GM18507 (cell line): ENCODE results near the gene RSPO1.
"Not testable (repeated sequence)": the region's sequence is repeated elsewhere in the genome, so short reads cannot be mapped to it uniquely, and the experiment has no call there.

Experiments used
- DNase-seq: peaks from one replicate; pipeline ENCODE4 v3.0.0; 2011; ENCODE audit warnings: low read depth; ENCODE audit not compliant: insufficient read length; ENCODE audit errors: extremely low spot score
- FAIRE-seq: peaks from 2 replicates; lab custom pipeline; 2011; peaks lifted over from hg19 to GRCh38; lab: Jason Lieb, UNC

RSPO1 gene

DNA sequence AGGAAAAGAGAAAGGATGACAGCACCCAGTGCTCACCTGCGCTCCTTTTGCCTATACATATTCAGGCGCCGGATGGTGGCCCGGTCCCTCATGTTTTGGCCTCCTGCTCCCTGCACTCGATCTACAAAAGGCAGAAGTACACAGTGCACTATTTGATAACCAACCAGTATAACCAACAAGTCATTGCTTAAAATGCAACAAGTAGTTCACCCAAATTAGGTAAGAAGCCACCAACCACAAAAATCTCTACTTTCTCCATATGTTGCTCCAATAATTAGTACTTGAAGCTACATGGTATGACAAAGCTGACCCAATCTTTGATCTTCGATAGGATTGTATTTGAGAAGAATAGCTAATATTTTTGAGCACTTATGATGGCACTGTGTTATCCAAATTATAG lies 41.0 kb downstream of the RSPO1 start:
- DNase-seq (no peak), FAIRE-seq (no peak)

DNA sequence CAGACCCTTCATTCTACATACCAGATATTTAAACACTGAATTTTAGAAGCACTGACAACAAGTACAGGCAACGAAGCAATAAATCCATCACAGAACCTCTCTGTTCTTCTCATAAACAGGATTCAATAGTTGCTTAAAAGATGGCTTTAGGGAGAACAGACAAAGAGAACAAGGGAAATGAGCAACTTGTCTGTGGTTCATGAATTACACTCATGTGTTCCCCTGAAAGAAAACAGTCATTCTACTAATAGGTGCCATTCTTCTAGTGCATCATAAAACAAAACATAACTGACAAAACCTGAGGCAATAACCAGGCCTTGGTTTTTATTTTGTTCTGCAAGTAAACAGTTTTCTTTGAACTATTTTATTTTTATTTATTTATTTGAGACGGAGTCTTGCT lies 45.8 kb downstream of the RSPO1 start:
- FAIRE-seq (no peak), DNase-seq (no peak)

DNA sequence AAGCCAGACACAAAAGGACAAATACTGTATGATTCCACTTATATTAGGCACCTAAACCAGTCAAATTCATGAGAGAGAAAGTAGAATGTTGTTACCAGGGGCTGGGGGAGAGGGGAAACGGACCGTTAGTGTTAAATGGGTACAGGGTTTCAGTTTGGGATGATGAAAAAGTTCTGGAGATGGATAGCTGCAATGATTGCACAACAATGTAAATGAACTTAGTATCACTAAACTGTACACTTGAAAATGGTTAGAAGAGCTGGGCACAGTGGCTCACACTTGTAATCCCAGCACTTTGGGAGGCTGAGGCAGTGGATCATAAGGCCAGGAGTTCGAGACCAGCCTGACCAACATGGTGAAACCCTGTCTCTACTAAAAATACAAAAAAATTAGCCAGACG lies 50.1 kb downstream of the RSPO1 start:
- not testable (repeated sequence) for DNase-seq, FAIRE-seq

DNA sequence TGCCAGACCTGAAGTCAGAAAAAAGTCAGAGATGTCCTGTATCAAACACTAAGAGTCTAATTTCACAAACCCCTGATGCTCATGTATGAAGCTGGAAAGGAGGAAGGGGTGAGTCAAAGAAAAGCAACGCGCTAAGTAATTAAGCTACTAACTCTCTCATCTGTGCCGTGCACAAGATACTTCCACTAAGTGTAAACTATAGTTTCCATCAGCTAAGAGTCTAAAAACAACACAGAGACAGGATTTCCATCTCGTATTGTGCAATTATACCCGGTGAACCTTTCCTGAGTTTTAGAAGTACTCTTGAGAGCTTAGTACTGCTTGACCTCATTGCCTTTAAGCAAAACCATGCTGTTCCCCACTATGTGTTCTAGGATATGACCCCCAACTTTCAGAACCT lies 59.0 kb downstream of the RSPO1 start:
- FAIRE-seq (no peak), DNase-seq (no peak)

DNA sequence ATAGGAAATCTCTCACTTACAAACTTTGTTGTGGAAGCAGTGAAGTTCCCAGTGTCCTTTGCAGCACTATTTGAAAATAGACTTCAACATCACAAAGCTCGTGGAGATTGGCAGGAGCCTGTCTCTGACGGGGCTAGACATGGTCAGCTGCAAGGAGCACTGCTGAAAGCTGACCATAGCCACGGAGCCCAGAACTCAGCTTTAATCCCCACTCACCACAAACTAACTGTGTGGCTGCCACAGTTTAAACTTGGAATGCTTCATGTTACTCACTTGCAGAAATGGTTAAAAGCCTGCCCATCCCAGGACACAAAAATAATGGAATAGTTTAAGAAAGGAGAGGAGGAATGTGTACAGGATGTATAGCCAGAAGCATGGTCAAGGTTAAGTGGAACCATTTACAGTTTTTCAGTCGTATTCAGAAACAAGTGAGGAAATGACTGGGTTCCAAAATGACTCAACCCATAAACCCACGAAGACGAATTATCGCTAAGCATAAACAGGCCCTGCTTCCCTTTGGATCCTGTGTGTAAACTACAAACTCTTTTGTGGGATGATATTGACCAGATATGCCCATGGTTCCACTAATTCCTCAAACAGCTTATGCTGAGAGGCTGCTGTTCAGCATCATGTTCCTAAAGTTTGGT lies 59.7 kb downstream of the RSPO1 start:
- no peak for DNase-seq
- peak; percentile 26 for FAIRE-seq

DNA sequence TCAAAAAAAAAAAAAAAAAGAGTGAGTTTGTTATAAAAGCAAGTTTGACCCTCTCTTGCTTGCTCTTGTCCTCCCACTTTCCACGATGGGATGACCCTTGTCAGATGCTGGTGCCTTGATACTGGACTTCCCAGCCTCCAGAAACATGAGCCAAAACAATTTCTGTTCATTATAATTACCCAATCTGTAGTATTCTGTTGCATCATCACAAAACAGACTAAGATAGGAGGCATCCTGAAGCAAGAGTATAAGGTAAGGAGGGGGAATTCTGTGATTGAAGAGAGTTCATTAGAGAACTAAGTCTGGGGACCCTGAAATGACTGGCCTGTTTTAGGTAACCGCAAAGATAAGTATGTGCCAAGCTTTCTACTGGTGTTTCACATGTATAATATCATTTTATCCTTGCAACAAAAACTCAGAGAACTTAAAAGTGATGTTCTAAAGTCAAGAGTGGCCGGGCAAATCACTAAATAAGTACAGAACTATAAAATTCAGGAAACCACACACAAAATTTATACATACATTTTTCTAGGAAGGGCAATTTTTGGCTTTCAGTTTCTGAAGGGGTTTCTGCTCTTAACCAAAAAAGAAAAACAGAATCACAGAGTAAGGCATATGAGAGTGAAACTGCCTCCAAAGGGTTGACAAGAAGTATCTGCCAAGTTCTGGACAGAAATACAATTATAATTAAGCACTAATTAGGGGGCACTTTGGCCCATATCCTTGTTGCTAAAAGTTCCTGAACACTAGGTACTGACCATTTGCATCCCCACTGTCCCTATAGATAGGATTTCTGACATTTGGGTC lies 64.0 kb downstream of the RSPO1 start:
- FAIRE-seq (no peak), DNase-seq (no peak)

DNA sequence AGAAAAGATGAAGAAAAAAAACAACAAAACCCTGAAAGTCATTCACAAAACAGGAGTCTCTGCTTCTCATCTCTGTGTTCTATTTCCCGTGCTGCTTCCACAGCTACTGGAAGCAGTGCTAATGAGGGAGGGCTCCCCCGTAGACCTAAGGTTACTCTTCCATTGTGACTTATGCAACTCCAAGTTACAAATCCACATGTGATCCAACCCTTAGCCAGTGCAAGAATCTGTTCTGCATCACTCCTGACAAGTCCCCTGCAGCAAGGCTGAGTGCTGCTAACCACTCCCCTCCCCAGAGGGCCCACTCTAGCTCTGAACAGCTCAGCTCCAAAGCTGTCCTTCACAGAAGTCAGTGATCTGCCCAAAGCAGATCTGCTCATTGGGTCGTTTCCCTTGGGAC lies 67.7 kb downstream of the RSPO1 start:
- no peak for FAIRE-seq
- DNase-seq = no peak

DNA sequence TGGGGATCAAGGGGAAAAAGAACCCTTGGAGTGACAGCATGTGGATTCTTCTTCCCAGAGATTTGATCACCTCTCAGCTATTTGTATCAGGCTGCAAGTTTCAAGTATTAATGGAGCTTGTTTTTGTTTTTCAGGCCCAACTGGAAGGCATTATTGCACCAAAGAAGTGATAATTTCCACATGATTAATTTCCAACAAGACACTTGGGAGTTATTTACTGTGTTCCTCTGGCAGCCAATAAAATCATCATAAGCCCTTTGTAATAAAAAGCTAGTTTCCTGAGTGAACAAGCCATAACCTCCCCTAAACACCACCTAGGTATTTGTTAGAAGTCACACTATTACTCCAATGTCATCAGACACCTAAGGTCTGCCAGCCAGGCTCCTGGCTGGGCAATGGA lies 69.8 kb downstream of the RSPO1 start:
- FAIRE-seq (no peak), DNase-seq (no peak)

DNA sequence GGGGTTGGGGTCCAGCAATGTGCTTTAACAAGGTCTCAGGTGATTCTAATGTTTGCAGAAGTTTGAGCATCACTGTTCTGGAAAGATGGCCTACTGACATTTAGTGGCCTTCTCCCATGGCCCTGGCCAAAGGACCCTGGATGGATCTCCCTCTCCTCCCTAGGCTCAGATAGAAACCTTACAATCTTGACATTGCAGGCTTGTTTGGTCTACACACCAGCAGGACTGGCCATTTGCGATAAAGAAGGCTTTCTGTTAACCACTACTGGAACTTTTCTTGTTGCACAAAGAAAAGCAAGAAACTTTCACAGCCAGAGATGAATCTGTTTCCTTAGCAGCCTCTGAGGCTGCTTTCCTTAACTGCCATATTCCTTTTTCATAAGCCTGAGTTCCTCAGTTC lies 71.7 kb downstream of the RSPO1 start:
- FAIRE-seq = no peak
- no peak for DNase-seq
